GM21529 (cell line): ENCODE measurements around the gene LBP.
"Not testable (repeated sequence)": the region's sequence is repeated elsewhere in the genome, so short reads cannot be mapped to it uniquely, and the experiment has no call there.

Experiments
- ATAC-seq: cut with Tn5 transposase; IDR thresholded peaks from one replicate; pipeline ENCODE4 v1.9.1; 2021; ENCODE audit not compliant: unreplicated experiment

LBP gene

GRCh38 chr20:38393259-38393658, 47.0 kb downstream of the LBP start:
- ATAC-seq: no peak

GRCh38 chr20:38395165-38395564, 48.9 kb downstream of the LBP start:
- ATAC-seq: no peak

GRCh38 chr20:38395751-38396395, 49.6 kb downstream of the LBP start:
- not testable (repeated sequence) for ATAC-seq

- no peak for ATAC-seq
Measured at GRCh38 chr20:38402089-38402488, 55.8 kb downstream of the LBP start.

- ATAC-seq: no peak
Measured at GRCh38 chr20:38402816-38403215, 56.5 kb downstream of the LBP start.

- no peak for ATAC-seq
Measured at GRCh38 chr20:38404016-38404415, 57.7 kb downstream of the LBP start.

- ATAC-seq: no peak
Measured at GRCh38 chr20:38405132-38405531, 58.9 kb downstream of the LBP start.

- no peak for ATAC-seq
Measured at GRCh38 chr20:38406476-38406875, 60.2 kb downstream of the LBP start.

- ATAC-seq: no peak
Measured at GRCh38 chr20:38407321-38407720, 61.0 kb downstream of the LBP start.

GRCh38 chr20:38407822-38408221, 61.5 kb downstream of the LBP start:
- ATAC-seq: not testable (repeated sequence)

- no peak for ATAC-seq
Measured at GRCh38 chr20:38412877-38413577, 66.7 kb downstream of the LBP start.

- ATAC-seq: no peak
Measured at GRCh38 chr20:38414769-38415450, 68.6 kb downstream of the LBP start.

- ATAC-seq: no peak
Measured at GRCh38 chr20:38418509-38419204, 72.4 kb downstream of the LBP start.

GRCh38 chr20:38420388-38421085, 74.3 kb downstream of the LBP start:
- ATAC-seq: no peak

- no peak for ATAC-seq
Measured at GRCh38 chr20:38421915-38422314, 75.6 kb downstream of the LBP start.

GRCh38 chr20:38423541-38423940, 77.3 kb downstream of the LBP start:
- ATAC-seq: no peak

- no peak for ATAC-seq
Measured at GRCh38 chr20:38424401-38424800, 78.1 kb downstream of the LBP start.

GRCh38 chr20:38426006-38426897, 80.0 kb downstream of the LBP start:
- no peak for ATAC-seq
